HEK293 (cell line): ENCODE measurements around the gene SLC39A11.

ENCODE experiments used
- CTCF ChIP-seq: fragments of 450-650 bp; formaldehyde crosslinking; IDR thresholded peaks from 2 replicates; pipeline ENCODE4 v1.5.1; 2016; ENCODE audit warnings: missing biosample characterization, missing genetic modification characterization
- MZF1 ChIP-seq: fragments of 450-650 bp; formaldehyde crosslinking; IDR thresholded peaks from 2 replicates; pipeline ENCODE4 v1.5.1; 2017; ENCODE audit warnings: missing biosample characterization, missing genetic modification characterization, borderline replicate concordance
- ZNF140 ChIP-seq: fragments of 450-650 bp; formaldehyde crosslinking; IDR thresholded peaks from 2 replicates; pipeline ENCODE4 v1.5.1; 2016; ENCODE audit warnings: missing biosample characterization, missing genetic modification characterization
- TF ChIP-seq, protein P1 (sequence below): fragments of 450-650 bp; formaldehyde crosslinking; IDR thresholded peaks from 2 replicates; pipeline ENCODE4 v1.5.1; 2016; ENCODE audit warnings: missing biosample characterization, missing genetic modification characterization, low read depth
- TF ChIP-seq, protein P2 (sequence below): IDR thresholded peaks from 2 replicates; pipeline ENCODE4 v1.6.1; 2011; ENCODE audit warnings: mild to moderate bottlenecking, low read depth, low read length, borderline replicate concordance

GRCh38 chr17:73029021-73029420 is 63.5 kb downstream of the SLC39A11 start:
- TF ChIP-seq CTCF (tag by site-specific recombination) (no peak), ZNF140 (tag by site-specific recombination) (no peak), MZF1 (tag by site-specific recombination) (no peak)
- TF ChIP-seq, protein P1, sequence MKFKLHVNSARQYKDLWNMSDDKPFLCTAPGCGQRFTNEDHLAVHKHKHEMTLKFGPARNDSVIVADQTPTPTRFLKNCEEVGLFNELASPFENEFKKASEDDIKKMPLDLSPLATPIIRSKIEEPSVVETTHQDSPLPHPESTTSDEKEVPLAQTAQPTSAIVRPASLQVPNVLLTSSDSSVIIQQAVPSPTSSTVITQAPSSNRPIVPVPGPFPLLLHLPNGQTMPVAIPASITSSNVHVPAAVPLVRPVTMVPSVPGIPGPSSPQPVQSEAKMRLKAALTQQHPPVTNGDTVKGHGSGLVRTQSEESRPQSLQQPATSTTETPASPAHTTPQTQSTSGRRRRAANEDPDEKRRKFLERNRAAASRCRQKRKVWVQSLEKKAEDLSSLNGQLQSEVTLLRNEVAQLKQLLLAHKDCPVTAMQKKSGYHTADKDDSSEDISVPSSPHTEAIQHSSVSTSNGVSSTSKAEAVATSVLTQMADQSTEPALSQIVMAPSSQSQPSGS (tag by site-specific recombination): no peak
- TF ChIP-seq, protein P2, sequence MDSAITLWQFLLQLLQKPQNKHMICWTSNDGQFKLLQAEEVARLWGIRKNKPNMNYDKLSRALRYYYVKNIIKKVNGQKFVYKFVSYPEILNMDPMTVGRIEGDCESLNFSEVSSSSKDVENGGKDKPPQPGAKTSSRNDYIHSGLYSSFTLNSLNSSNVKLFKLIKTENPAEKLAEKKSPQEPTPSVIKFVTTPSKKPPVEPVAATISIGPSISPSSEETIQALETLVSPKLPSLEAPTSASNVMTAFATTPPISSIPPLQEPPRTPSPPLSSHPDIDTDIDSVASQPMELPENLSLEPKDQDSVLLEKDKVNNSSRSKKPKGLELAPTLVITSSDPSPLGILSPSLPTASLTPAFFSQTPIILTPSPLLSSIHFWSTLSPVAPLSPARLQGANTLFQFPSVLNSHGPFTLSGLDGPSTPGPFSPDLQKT: no peak
